HG03460 (cell line): ENCODE measurements around the gene IL15.
A peak's percentile ranks its signal among the peaks of the same experiment; 100 is the strongest.
"Not testable (repeated sequence)": the region's sequence is repeated elsewhere in the genome, so short reads cannot be mapped to it uniquely, and the experiment has no call there.

Source experiments
- ATAC-seq: cut with Tn5 transposase; IDR thresholded peaks from one replicate; pipeline ENCODE4 v1.9.1; 2021; ENCODE audit not compliant: unreplicated experiment

The IL15 gene

GRCh38 chr4:141692081-141692480, 55.7 kb downstream of the IL15 start:
- ATAC-seq: no peak

GRCh38 chr4:141697116-141697515, 60.7 kb downstream of the IL15 start:
- no peak for ATAC-seq

- no peak for ATAC-seq
Observed at GRCh38 chr4:141702472-141703182, 66.2 kb downstream of the IL15 start.

- ATAC-seq: no peak
Observed at GRCh38 chr4:141703497-141703896, 67.1 kb downstream of the IL15 start.

GRCh38 chr4:141705048-141705746, 68.8 kb downstream of the IL15 start:
- ATAC-seq: peak; percentile 51

GRCh38 chr4:141705747-141706377, 69.5 kb downstream of the IL15 start:
- peak; percentile 57 for ATAC-seq

GRCh38 chr4:141706445-141706844, 70.1 kb downstream of the IL15 start:
- ATAC-seq: no peak

GRCh38 chr4:141711211-141711610, 74.8 kb downstream of the IL15 start:
- peak; percentile 43 for ATAC-seq

- ATAC-seq: no peak
Observed at GRCh38 chr4:141713185-141713584, 76.8 kb downstream of the IL15 start.

- ATAC-seq: no peak
Observed at GRCh38 chr4:141713771-141714445, 77.5 kb downstream of the IL15 start.

GRCh38 chr4:141719585-141719984, 83.2 kb downstream of the IL15 start:
- no peak for ATAC-seq

- no peak for ATAC-seq
Observed at GRCh38 chr4:141721174-141721573, 84.8 kb downstream of the IL15 start.

GRCh38 chr4:141724646-141725045, 88.3 kb downstream of the IL15 start:
- ATAC-seq: no peak

GRCh38 chr4:141727420-141727819, 91.0 kb downstream of the IL15 start:
- no peak for ATAC-seq

GRCh38 chr4:141730805-141731204, 94.4 kb downstream of the IL15 start:
- no peak for ATAC-seq

GRCh38 chr4:141731481-141731880, 95.1 kb downstream of the IL15 start:
- no peak for ATAC-seq

GRCh38 chr4:141739636-141740035, 103.3 kb downstream of the IL15 start:
- no peak for ATAC-seq

- no peak for ATAC-seq
Observed at GRCh38 chr4:141746026-141746425, 109.6 kb downstream of the IL15 start.

- not testable (repeated sequence) for ATAC-seq
Observed at GRCh38 chr4:141751806-141752205, 115.4 kb downstream of the IL15 start.

- no peak for ATAC-seq
Observed at GRCh38 chr4:141757287-141757686, 120.9 kb downstream of the IL15 start.

GRCh38 chr4:141759796-141760425, 123.5 kb downstream of the IL15 start:
- ATAC-seq: no peak
